Inflammatory macrophage (primary cell): ENCODE results near the gene TNFAIP8.

Experiments
- DNase-seq, 2 donors: peaks; one replicate each; pipeline ENCODE4 v3.0.0-alpha.2; 2020 to 2022

TNFAIP8 gene

DNA sequence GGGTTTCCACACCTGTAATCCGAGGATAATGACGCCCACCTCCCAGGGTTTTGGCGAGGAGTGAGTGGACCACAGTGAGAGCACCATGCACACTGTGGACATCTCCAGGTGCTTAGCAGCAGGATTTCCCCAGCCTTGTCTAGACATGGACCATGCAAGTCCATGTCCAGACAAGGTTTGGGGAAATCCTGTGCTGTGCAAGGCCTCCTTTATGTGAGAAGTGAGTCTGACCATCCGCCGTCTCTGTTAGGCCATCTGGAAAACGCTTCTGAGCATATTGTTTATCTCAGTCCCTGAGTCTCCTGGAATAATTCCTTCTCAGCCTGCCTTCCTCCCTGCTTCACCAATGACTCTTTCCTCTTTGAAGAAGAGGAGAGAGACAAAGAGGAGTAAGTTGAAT is 26.2 kb upstream of the TNFAIP8 start:
- no peak for DNase-seq

DNA sequence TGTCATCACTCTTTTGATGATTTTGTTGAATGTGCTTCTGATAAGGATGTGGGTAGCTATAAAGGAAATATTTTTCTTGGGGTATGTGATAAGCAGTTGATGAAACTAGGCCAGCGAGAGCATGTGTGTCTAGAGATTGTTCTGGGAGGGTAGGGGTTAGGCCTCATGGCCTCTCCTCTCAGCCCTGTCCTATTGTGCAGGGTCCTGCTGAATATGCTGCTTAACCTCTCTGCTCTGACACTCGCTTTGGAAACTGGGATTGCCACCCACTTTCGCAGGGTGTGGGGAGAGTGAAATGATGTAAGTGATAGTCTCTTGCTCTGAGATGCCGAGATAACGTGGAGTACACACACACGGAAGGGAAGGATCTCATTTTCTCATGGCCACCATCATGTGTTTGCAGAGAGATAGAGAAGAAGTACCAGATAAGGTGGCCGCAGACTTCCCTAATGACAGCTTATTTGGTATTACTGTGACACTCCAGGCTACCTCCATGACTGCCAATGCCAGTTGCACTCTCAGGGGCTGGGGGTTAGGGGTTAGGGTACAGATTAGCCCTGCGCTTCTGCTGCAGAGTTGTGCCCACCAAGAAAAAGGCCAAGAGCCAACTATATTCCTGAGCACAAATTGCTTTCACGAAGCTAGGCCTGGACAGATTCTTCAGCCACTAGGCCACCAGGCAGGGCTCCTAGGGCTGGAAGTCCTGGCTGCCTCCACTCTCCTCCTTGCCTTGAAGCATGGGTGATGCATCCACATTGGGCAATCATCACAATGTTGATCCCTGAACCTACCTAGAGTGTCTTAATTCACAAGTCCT is 25.2 kb upstream of the TNFAIP8 start:
- no peak for DNase-seq

DNA sequence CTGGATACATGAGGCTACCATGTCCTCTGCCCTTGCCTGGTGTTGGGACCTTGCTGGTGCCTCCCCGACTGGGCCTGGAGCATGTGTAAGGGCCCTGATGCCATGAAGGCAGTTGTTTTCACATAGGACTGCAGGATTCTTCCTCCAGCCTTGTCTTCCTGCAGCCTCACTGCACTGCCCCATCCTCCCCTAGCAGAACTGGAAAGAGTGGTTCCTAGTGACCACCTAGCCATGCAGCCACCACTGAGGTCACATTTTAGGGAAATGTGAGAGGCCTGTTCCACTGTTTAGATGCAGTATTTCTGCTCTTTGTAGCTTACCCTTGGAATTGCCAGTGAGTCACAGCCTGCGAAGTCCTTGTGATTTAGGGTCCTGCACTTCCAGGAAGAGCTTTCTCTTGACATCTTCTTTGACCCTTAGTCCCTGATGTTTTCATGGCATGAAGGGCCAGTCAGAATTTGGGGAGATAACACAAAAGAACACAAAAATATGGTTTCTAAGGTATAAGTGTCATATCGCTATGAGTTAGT is 24.2 kb upstream of the TNFAIP8 start:
- DNase-seq = no peak

DNA sequence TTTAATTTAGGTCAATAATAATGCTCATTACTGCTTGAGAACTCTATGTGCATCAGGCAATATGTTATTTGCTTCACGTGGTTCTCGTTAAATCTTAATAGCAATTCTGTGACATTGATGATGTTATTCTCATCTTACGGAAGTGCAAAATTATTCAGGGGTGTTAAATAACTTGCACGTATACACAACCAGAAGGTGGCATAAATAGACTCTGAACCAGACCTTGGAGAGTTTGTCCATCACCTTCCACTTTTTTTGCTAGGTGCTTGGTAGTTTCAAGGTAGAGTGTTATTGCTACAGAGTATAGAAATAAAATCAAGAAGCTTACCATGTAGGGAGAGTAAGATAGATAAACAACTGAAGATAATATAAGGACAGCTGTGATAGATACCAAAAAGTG is 23.6 kb upstream of the TNFAIP8 start:
- no peak for DNase-seq

DNA sequence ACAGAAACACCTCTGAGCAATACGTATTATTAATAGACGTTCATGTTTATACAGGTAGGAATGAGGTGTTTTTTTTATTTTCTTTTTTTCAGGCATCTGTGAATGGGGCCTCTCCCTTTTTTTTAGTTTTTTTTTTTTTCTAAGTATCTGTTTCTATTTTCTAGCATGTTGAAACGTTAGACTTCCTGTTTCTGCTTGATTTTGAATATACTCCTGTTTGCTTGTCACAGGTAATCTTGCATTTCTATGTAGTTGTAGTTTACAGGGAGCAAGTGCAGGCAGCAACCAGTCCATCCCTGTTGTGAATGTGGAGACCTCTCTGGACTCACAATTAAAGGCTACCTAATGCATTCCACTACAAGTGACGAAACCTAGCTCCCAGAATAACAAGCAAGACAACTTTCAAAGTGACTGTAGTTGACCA is 22.8 kb upstream of the TNFAIP8 start:
- no peak for DNase-seq

DNA sequence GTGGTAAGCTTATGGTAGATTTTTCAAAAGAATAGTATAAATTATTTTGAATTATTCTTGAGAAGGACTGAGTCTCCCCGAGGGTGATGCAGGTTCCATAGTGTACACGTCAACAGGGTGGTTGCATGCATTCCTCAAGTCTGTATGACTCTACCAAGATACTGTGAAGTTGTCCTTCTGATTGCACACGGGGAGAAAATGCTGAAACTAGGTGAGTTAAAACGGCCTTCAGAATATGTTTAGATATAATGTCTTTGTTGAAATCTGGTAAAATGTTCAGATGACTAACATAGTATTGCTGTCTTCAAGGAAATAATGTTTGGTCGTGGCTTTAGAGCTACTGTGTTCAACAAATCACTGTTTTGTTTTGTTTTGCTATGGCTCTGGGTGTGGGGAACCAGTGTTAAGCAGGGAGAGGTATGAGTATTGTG is 22.4 kb upstream of the TNFAIP8 start:
- no peak for DNase-seq

DNA sequence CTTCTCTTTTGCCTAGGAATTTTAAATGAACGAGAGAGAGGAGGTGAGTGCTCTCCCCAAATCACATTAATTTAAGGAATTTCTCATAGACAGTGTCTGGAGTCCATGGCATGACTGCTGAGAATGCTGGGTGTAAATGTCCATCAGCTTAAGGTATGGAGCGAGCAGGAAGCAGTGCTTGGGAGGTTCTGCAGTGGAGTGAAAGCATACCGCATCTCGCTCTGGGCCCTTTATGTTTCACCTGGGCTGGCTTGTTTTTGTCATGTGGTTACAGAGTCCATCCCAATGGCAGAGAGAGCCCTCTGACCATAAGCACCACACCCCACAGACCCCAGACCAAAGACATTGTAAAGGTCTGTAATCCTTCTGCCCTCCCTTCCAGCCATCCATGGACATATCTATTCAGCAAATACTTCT is 20.6 kb upstream of the TNFAIP8 start:
- DNase-seq = no peak

DNA sequence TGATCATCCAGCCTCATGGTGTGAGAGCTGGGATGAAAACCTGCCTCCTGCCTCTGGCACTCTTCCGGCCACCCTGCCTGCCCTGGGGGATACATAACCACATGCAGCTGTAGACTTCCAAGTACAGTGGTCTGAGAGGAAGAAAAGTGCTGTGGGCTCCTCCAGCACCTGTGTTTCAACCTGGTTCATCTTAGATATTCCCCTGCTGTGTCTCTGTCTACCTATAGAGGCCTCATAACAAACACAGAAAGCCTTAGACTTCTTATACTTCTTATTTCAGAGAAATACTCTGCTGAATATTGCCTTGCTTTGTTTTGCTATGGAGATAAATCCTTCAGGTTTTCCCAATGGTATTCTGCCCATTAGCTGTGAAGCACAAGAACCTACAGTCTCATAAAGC is 19.6 kb upstream of the TNFAIP8 start:
- no peak for DNase-seq

DNA sequence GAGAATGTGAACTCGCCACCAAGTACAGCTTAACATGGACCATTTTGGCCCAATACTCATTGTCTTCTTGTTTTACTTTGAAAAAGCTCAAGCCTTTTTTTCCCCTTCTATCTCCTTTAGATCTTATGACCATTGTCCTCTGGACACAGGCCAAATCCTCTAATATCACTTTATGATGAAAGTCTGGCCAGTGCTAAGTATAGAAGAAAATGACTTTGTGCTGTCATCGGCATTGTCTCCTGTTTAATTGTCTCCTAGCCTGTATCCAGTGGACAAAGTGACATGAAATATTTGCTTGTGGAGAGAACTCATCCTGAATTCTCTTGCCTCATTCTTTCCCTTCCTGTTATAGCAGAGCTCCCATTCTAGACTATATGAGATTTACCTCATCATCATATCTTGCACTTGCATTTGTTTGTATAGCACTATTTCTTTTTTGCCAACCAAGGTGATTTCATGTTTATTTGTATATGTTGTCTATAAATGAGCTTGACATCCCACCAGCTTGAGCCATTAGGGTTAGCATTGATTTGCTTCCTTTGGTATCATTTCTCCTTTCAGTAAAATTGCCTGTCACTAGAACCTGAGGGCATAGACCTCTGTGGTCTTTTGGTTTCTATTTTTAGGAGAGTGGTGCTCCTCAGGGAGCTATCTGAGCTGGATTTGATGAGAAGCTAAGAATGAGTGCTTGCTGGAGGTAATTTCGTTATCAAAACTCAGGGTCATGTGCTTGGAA is 18.8 kb upstream of the TNFAIP8 start:
- peak in 1 of 2 donors; percentile 31 for DNase-seq

DNA sequence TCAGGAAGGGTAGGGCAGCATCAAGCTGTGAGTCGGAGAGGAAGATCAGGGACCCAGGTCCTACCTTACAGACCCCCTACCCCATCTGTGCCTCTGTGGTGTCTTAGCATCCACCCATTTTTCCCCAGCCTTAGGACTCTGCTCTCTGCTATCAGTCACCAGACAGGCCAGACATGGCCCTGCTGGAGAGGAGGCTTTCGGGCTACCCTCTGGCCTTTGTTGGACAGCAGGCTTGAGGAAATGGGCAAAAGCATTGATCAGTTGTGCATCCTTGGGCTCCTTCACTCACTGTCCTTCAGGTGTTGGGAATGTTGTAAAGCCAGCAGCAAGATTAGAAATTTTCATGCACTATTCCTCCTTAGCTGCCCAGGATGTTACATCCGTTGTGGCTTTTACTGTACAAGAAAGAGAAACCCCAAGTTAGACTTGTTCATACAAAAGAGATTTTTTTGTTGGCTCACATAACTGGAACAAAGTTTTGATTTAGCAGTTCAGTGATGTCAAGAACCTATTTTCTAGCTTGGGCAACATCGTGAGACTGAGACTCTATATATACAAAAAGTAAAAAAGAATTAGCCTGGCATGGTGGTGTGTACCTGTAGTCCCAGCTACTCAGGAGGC is 17.4 kb upstream of the TNFAIP8 start:
- DNase-seq = no peak

DNA sequence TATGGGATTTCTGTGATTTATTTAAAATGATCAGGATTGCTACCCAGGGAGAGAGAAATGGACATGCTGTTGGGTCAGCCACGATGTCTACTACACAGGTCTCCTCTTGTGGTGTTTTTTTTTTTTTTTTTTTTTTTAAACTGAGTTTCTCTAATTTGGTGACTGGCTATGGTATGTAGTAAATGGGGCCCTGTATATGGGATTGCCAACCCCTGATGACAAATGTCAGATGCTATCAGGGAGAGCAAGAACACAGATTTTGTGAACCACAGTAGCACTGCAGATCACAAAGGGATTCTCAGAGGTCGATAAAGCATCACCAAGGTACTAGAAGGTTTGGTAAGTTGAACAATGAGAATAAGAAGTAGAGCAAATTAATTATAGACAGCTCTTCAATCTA is 16.5 kb upstream of the TNFAIP8 start:
- DNase-seq = no peak

DNA sequence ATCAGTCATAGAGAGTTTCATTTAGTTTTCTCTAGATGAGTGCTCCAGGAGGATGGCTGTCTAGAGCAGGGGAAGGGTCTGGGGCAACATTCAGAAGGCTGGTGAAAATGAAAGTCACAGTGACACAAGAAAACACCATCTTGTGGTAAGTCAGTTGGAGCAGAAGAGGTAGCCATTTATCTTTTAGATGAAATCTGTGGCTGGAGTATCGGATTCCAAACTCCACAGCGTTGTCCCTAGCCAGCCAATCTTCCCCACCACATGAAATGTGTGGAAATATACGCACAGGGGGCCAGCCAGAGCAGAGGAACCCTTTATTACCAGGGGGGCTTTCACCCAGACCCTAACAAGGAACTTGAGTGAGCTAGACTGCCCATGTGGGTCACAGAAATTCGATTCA is 15.9 kb upstream of the TNFAIP8 start:
- DNase-seq = no peak

DNA sequence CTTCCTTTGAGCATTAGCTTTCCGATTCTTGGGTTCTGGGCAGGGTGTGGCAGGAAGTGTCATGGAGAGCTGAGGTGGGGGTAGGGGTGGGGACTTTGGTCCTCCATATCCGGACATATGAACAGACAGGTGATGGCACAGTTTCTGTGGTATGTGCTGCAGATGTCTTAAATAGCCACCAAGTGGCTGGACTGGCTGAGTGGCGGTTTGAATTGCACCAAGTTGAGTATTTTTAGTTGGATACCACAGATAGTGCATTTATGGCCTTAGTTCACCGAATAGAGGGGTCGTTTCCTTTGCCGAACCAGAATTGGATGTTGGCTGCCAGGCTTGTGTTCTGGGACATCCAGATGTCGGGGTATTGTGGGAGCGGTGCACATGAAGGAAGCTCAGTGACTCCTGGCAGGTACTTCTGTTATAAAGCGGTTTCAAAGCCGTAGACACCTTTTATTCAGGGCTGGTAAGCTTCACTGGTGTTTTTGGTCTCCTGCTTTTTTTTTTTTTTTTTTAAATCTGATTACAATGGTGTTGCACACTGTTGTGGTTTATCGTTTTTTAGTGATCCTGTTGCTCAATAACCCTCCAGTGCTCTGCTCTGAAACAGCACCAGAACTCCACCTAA is 15.1 kb upstream of the TNFAIP8 start:
- peak in 1 of 2 donors; percentile 49 for DNase-seq

DNA sequence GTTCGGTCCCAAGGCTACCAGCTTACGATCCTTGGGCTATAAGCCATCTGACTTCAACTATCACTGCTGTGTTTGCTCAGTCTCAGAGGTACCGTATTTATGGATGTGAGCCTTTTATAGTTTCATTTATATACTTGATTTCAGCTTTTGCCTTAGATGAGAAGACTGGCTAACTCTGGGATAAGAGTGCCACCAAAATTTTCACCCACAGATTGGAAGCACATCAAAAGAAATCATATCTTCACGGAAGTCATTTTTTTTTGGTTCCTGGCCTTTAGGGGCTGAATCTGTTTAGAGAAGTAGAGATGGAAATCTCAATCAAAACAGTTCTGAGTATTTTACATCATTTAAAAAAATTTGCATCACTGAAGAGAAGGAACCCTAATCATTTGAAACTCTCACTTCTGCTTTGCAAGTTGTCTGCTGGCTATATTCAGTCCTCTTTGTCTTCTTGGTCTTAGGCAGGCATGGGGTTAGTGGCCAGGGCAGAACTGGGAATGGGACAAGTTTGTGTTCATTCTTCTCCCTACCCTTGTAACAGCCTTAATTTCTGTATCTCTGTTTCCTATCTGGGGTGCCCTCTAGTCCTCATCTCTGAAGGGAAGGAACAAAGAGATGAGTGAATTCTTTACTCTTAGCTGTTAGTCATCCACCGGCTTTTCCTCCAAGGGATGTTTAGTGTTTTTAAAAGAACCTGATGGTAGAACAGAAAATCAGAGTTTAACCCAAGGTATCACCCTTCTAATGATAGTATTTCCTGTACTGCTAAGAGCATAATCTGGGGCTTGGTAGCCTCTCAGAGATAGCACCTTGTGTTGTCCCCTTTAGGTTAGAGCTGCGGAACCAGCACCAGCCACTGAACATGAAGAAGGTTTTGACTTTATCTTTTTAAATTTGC is 14.1 kb upstream of the TNFAIP8 start:
- peak; percentile 52 to 86 for DNase-seq

DNA sequence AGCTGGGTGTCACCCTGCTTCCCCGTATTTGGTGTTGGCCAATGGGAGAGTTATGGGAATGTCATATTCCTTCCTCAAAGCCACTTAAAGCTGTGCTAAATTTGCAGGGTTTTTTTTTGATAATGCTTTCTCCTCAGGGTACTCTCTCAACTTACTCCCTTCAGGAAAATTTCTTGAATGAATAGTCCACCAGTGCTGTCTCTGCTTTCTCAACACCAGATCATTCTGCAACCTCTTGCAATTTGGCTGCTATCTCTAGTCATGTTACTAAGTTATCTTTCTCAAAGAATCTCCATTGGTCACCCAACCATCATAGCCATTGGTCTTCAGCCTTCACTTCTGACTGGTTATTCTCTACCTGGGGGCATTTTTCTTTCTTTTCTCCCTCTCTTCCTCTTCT is 13.4 kb upstream of the TNFAIP8 start:
- peak; percentile 26 to 43 for DNase-seq

DNA sequence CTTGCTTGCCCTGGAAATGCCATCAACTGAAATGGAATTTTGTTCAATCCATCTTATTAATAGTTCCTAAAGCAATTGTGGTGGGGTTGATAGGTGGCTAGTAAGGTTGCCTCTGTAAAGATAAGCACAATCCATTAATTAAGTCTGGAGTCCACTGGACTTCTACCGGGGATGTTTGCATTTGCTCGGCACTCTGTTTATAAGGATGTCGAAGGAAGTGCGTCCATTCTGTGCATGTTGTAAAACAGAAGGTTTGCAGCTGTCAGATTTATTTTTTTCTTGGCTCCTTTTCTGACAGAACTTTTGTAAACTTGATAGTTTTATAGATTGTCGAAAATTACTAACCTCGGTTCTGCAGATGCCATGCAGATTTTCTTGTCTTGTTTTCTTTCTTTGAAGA is 12.8 kb upstream of the TNFAIP8 start:
- DNase-seq = no peak

DNA sequence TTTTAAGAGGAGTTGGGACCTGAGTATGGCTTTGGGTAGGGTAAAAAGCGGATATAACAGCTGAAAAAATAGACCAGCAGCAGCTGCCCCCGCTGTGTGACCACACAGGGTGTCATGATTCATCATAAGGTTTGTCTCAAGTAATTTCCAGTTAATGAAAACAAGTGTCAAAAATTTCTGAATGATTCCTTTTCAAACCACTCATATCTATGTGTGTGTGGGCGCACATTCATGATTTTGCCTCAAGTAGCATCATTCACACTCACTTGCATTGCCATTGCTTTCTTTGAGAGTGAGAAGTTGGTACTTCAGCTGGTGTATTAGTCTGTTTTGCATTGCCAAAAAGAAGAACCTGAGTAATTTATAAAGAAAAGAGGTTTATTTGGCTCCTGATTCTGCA is 12.1 kb upstream of the TNFAIP8 start:
- DNase-seq = peak; percentile 85 to 89

DNA sequence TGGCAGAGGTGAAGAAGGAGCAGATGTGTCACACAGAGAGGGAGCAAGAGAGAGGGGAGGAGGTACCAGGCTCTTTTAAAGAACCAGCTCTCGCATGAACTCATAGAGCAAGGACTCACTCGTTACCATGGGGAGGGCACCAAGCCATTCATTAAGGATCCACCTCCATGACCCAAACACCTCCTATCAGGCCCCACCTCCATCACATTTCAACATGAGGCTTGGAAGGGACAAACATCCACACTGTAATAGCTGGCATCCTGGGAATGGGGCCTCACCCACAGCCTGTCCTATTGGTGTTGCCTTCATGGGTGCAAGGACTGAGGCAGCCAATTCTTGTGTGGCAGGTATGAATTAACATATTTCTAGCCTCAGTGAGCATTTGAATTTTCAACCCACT is 11.6 kb upstream of the TNFAIP8 start:
- DNase-seq = no peak

DNA sequence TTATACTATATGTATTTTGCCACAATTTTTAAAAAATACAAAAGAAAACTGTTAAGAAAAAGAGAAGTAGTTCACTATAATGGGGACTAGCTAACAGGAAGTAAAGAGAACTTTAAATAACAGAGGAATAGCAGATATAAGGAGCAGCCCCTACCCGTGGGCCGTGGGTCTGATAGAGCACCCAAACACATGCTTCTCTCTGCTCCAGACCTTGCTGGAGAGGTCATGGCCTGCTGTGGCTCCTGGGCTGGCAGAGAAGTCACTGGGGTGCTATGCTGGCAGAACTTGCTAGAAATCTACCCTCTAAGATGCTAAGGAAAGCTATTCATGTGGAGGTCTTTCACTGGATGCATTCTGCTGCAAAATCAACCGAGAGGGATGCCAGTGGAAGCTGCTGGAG is 10.0 kb upstream of the TNFAIP8 start:
- DNase-seq = no peak

DNA sequence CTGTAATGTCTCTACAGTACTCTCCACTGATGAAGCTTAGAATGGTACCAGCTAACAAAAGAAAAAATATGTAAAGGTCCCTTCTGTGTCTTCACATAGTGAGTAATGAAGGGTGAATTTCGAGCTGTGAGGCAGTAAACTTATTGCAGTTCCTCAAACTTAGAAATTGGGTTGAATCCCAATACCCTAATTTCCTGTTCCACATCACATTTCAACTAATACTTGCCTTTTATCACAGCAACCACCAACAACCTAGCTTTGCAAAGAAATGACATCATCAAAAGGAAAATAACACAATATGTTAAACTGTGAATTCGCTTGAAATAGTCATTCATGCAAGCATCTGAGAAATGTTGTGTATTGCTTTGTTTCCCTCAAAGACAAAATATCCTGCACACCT is 9.4 kb upstream of the TNFAIP8 start:
- DNase-seq = peak in 1 of 2 donors; percentile 34

DNA sequence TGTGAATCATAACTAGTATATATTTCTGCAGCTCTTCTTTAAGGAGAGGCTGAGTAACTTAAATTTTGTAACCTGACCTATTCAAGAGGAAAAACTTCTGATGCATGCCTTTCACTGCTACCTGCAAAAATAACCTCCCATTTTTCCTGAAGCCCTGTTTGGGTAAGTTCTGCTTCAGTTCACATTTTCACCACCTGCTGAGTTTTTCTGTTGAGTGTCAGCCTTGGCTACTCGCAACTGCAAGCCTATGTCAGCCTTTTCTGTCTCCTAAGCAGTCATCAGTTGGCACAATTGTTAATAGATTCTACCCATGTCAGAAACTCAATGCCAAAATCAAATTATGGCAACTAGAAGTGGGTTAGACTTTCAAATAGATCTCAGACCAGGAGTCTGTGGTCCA is 8.2 kb upstream of the TNFAIP8 start:
- DNase-seq = no peak

DNA sequence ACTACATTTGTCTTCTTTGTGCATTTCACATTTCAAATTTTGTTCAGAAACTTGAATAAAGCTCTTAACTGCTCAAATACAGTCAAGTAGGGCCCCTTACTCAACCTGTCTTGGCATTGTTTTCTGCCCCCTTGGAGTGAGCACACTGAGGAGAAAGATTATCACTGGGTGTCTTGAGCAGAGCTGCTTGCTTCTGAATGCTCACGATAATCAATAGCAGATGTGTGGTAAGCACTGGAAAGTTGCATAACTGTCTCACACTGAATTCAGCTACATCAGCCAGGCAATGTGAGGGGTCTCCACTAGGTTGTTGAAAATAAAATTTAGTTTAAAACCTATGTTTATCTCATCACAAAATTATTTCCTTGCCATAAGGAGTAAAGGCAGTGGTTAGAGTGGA is 7.8 kb upstream of the TNFAIP8 start:
- no peak for DNase-seq
